HG03103 (cell line): Measurements from ENCODE around the gene EFL1.
A peak's percentile ranks its signal among the peaks of the same experiment; 100 is the strongest.
"Not testable (repeated sequence)": the region's sequence is repeated elsewhere in the genome, so short reads cannot be mapped to it uniquely, and the experiment has no call there.

Source experiments
- ATAC-seq: cut with Tn5 transposase; IDR thresholded peaks from one replicate; pipeline ENCODE4 v1.9.1; 2021; ENCODE audit warnings: low read depth; ENCODE audit not compliant: unreplicated experiment

Gene EFL1

DNA sequence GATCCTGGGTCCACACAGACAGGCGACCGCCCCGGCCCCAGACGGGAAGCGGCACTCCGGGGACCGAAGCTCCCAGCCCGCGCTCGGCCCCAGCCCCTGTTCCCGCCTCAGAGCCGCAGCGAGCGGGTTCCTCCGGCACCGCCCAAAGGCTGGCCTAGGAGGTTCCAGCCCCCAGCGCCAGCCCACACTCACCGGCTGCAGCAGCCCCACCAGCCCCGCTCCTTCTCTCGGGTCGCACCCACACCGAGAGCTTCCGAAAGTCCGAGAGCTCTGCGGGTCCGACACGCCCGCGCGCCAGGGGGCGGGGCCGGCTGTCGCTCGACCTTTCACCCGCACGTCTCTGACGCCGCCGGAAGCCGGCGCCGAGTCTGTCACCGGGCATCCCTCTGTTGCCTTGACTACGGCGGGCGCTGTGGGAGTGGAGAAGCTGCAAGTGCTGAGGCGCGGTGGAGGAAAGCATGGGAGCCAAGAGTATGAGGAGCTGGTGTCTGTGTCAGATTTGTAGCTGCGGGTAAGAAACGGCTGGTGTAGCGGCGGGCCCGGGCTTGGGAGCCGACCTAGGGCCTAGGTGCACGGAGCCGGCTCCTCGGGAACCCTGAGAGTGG is at the start of gene EFL1, which contains the start of gene SAXO2:
Gene EFL1, minus strand, starts transcription at position 313 of the 605 bp plus-strand sequence. CDS start 956 bp downstream, outside the sequence.
Gene SAXO2, plus strand, starts transcription at position 397 of the 605 bp plus-strand sequence. Its CDS starts 62 bp downstream, at position 459.
- peak; percentile 95 for ATAC-seq

DNA sequence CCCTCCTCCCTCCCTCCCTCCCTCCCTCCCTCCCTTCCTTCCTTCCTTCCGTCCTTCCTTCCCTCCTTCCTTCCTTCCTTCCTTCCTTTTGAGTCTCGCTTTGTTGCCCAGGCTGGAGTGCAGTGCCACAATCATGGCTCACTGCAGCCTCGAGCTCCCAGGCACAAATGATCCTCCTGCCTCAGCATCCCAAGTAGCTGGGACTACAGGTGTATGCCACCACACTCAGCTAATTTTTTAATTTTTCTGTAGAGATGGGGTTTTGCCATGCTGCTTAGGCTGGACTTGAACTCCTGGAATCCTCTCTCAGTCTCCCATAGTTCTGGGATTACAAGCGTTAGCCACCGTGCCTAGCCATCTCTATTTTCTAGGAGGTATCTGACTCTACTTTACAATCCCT is 48.8 kb upstream of the EFL1 start:
- ATAC-seq: not testable (repeated sequence)

DNA sequence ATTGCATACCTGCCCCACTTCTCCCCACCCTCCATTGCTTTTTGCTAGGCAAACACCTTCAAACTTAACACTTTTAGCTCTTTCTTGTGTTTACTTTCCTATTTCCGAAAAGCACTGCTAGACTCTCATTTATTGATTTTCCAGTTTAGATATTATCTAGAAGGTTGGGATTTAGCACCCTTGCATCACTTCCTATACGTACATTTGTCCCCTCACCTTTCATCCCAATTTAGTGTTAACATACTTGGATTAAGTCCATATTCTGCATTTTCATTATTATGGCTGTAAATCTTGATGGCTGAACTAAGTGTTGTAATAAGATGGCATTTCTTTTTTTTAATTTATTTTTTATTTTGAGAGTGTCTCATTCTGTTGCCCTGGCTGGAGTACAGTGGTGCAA is 47.3 kb upstream of the EFL1 start:
- no peak for ATAC-seq

DNA sequence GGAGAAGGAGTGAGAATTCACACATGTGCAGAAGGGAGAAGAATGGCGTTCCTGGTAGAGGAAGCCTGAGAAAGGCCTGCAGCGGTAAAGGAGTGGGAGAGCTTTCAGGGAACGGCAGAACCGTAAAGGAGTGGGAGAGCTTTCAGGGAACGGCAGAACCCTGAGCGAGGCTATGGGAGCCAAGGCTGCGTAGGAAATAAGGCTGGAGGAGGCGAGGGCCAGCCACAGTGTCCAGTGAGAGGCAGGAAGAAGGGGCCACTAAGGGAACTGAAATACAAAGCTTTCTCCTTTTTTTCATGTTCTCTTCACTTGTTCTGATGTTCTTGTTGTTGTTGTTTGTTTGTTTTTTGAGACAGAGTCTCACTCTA is 45.2 kb upstream of the EFL1 start:
- no peak for ATAC-seq

DNA sequence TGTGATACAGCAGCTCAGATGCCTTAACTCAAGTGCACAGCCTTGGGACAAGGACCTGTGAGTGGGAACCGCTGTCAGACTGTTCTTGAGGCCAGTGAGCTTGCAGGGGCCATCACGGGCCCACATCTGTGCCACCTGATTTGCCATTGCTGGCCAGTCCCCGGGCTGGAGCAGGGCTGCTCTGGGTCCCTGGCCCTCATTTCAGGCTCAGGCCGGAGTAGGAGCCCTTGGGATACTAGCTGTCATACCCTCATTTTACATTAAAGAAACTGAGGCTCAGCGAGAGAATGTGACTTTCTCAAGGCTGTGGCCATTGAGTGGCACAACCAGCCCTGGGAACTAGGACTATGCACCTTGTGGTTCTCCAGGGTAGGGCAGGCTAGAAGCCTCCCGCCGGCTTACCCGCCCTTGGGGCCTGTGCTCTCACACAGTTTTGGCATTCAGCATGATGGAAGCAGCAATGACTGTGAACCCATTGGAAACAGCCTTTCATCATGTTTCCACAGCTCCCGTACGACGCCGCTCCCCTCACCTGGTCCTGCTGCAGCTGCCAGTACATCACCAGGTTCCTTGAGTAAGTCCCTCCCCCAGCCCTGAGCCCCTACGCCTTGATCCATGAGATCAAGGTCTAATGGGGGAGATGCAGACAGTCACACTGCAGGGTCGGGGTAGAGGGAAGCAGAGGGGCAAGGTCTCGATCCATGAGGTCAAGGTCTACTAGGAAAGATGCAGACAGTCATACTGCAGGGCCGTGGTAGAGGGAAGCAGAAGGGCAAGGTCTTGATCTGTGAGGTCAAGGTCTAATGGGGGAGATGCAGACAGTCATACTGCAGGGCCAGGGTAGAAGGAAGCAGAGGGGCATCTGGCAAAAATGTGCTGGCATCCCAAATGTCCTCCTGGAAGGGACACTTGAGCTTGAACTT is 44.5 kb upstream of the EFL1 start:
- no peak for ATAC-seq

DNA sequence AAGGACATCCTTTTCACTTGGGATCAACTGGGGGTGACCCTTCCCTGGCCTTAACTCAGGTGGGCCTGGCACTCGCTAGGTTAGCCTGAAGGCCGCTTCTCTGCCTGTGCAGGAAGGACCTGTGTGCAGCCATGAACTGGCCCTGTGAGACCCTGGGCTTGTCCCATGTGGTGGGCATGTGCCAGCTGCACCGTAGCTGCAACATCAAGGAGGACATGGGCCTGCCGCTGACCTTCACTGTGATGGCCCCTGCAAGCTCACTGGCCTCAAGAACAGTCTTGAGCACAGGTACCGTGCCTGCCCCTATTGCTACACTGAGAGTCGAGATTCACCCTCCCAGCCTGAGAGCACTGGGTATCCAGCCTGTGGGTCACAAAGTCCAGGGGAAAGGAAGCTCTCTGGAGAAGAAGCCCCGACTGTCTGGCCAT is 43.1 kb upstream of the EFL1 start:
- no peak for ATAC-seq

DNA sequence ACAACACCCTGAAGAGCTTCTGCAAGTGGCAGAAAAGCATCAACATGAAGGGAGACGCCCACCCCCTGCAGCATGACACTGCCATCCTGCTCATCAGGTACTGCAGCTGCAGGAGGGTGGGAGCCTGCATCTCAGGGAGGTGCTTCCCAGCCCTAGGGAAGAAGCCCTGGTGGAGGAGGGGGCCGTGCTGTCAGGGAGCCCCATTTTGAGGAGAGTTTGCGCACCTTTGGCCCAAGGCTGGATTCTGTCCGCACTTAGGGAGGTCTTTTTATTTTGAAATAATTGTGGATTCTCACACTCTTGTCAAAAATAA is 42.2 kb upstream of the EFL1 start:
- no peak for ATAC-seq

DNA sequence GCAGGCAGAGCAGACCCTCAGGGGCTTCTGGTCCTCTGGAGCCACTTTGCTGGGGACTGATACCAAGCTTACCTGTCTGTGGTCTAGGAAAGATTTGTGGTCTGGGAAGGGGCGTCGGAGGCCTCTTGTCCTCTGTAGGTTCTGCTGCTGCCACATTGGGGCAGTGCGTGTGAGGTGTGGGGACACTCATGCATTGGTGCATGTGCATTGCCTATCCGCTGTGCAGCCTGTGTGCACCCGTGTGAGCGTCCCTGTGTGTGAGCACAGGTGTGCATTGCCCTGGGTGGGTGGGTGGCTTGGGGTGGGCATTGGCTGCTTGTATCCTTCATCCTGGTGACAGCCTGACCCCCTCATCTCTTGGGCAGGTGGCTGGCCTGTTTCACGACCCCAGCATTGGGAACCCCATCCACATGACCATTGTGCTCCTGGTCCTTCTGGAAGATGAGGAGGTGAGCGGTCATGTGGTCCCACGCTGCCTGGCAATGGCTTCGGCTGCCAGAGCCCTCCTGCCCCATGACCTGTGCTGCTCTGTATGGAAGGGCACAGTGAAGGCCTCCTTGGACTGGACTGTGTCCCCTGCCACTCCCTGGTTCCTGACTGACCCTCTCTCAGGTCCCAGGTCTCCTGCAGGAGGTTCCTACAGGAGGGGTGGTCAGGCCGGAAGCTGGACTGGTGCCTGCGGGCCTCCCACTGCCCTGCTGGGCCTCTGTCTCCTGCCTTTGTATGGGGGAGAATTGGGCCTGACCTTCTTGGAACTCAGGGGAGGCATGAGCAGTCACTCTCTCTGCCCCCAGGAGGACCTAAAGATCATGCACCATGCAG is 41.6 kb upstream of the EFL1 start:
- no peak for ATAC-seq

DNA sequence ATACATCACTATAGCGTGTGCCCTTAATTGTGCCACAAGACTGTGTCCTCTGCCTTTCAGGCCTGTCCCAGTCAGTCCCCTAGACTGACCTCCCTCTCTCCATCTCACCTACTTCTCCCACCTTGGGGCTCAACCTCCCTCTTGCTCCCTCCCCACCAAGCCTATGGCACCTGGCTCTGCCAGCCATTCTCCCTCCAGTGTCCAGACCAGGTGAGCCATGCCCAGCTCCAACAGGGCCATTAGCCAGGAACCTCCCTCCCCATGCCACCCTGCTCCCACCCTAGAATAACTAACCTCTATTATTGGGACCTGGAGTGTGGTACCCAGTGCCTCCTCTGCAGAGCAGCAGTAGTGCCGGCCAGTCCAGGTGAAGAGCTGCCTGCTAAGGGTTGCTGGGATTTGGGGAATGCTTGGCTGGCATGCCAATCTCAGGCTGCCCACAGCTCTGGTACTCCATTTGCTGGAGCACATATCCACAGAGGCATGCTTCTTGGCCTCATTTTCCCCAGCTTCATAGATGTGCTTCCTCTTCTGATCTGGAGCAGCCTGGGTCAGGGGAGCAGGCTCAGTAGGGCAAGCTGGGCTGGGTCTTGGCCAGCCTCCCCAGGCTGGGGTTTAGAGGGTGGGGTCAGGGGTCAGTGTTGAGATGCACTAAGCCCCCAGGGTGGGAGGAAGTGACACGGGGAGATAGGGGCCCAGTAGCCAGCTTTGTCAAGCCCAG is 38.9 kb upstream of the EFL1 start:
- ATAC-seq: no peak

DNA sequence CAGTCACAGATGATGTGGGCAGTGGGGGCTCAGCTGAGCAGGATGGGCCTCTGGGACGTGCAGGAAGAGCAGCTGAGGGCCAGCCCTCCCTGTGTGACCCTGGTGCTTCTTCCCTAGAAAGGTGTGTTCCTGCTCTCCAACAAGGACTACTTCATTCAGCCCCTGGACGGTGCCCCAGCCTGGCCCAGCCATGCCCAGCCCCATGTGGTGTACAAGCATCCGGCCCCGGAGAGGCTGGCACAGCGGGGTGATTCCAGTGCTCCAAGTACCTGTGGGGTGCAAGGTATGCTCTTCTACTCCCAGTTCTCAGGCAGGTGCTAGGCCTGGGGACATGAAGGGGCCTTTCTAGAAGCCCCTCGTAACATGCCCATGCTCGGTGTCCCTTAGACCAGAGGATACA is 38.3 kb upstream of the EFL1 start:
- ATAC-seq: no peak

DNA sequence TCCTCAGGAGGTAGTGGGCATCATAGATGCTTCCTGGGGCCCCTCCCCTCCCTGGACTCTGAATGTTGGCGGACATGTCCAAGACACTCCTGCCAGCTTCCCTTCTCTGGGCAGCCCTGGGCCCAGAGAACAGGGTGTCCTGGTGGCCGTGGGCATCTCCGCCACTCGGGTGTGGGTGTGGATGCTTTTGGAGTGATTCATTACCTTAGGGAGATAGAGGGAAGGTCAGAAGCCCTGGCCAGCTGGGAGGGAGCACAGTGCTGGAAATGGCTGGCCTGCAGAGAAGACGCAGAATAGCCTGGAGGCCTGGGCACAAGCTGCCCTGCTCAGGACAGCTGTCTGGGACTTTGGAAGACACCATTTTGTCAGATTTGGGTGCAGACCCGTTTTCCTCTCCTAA is 37.8 kb upstream of the EFL1 start:
- ATAC-seq: not testable (repeated sequence)

DNA sequence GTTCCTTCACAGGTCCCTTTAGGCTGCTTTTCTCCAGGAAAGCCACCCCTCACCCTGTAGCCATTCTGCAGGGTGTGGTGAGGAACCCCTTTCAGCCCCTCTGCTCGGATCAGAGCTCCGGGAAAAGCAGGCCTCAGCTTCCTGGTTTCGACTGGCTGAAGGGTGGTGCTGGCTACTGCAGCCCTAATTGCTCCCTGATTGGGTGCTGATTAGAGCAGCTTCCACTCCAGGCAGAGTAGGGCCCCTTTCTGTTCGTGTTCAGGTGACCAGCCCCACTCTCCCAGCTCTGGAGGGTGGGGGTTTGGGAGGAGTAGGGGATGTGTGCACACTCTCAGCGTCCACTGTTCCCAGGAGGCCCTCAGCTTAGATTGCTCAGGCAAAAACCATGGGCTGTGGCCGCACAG is 37.0 kb upstream of the EFL1 start:
- ATAC-seq: not testable (repeated sequence)

DNA sequence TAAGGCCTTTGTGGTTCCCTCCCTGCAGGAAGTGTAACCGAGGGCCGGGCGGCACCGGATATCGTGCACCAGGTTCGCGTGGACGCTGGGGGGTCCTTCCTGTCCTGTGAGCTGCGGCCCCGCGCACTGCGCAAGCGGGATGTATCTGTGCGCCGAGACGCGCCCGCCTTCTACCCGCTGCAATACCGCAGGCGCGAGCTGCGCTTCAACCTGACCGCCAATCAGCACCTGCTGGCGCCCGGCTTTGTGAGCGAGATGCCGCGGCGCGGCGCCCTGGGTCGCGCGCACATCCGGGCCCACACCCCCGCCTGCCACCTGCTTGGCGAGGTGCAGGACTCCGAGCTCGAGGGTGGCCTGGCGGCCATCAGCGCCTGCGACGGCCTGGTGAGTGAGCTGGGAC is 36.0 kb upstream of the EFL1 start:
- ATAC-seq: no peak

DNA sequence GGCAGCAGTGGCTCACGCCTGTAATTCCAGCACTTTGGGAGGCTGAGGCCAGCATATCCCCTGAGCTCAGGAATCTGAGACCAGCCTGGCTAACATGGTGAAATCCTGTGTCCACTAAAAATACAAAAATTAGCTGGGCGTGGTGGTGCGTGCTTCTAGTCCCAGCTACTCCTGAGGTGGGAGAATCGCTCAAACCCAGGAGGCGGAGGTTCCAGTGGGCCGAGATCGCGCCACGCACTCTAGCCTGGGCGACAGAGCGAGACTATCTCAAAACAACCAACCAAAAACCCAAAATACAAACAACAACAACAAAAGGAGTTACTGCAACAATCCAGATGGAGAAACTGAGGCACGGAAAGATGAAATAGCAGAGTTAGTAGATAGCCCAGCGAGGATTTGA is 35.5 kb upstream of the EFL1 start:
- ATAC-seq: no peak

DNA sequence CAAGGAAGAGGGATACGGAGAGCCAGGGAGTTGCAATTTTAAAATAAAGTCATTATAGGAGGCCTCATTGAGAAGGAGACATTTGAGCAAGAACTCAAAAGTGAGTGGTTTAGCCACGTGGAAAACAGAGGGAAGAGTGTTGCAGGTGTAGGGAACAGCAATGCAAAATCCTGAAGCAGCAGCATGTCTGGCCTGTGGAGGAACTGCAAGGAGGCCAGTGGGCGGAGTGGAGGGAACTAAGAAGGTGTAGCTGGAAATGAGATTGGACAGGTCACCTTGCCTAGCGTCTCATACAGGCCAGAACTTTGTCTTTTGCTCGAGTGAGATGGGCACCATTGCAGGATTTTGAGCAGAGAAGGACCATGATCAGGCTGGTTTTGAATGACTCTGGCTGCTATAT is 35.0 kb upstream of the EFL1 start:
- no peak for ATAC-seq

DNA sequence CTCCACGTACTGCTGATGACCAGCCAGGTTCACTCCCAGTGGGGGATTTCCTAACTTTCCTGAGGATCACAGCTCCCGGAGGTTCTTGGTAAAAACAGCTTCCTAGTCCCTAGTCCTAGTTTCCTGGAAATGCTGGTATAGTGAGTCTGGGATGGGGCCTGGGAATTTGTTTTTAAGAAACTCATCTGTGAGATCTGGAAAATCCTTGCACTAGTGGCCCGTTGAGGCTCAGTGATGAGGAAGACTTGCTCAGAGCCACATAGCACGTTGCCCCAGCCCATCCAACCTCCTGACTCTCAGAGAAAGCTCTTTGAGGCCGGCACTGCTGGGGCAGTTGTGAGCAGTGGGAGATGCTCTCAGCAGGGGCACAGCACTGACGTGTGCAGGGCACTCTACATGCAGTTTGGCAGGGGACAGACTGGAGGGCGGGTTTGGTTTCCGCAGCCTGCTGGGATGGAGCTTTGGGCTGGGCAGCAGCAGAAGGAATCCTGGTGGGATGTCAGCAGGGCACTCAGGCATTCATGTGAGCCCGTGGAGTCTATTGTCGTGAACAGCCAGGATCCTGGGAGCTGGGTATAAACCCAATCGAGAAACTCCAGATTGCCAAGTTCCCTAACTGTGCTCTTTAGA is 31.6 kb upstream of the EFL1 start:
- ATAC-seq: no peak

DNA sequence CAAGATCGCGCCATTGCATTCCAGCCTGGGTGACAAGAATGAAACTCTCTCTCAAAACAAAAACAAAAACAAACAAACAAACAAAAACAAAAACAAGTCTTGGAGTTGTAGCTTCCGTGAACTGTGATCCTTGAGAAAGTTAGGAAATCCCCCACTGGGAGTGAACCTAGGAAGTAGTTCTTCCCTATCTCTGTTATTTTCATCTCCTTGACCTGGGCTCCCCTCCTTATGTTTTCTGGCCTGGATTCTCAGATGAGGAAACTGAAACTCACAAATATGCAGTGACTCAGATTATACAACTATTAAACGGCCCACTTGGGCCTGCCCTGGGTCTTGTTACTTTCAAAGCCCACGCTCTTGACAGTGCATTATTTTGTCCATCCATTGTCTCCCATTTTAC is 29.7 kb upstream of the EFL1 start:
- no peak for ATAC-seq

DNA sequence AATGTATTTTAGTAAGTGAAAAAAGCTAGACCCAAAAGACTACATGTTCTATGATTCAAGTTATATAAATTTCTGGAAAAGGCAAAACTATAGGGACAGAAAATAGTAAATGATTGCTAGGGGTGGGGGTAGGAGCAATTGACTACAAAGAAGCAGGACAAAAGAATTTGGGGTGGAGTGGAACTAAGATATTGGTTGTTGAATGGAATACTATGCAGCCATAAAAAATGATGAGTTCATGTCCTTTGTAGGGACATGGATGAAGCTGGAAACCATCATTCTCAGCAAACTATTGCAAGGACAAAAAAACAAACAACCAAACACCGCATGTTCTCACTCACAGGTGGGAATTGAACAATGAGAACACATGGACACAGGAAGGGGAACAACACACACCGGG is 25.7 kb upstream of the EFL1 start:
- ATAC-seq: not testable (repeated sequence)

DNA sequence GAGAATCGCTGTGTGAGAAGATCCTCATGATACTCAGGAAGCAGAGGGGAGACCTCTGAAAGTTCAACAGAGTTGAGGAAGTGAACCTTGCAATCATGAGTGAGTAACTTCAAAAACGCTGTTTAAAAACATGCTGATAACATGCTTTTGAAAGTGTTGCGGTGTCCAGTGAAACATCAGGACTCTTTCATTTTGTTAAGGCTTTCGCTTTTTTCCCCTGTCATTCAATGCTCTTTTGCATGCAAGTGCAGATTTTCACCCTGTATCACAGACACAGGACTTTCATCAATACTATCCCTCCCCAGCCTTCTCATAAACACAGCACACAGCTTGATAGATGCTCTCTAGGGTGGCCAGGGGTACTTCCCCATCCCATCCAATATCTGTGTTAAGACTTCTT is 23.9 kb upstream of the EFL1 start:
- ATAC-seq: peak; percentile 78

DNA sequence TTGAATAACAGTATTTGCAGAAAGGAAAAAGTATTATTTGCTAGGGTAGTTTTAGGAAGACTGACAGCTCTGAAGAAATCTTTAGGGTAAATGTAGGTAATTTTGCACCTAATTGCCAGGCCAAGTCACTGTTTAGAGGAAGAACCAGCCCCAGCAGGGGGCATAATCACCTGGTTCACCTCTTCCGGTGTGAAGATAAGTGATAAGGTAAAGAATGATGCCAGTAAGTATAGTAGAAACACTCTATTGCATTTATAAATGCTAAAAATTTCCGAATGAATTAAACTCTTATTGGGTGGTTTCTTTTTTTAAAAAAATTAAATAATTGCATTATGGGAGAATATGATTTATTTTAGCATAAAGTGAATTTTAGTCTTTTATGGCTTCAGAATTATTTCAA is 21.8 kb upstream of the EFL1 start:
- ATAC-seq: not testable (repeated sequence)
